HG02763 (cell line): ENCODE data around the gene FOXN1.
"Not testable (repeated sequence)": the region's sequence is repeated elsewhere in the genome, so short reads cannot be mapped to it uniquely, and the experiment has no call there.

Source experiments
- ATAC-seq: cut with Tn5 transposase; IDR thresholded peaks from one replicate; pipeline ENCODE4 v1.9.1; 2021; ENCODE audit warnings: mild to moderate bottlenecking, moderate library complexity; ENCODE audit not compliant: unreplicated experiment

Gene FOXN1, protein sequence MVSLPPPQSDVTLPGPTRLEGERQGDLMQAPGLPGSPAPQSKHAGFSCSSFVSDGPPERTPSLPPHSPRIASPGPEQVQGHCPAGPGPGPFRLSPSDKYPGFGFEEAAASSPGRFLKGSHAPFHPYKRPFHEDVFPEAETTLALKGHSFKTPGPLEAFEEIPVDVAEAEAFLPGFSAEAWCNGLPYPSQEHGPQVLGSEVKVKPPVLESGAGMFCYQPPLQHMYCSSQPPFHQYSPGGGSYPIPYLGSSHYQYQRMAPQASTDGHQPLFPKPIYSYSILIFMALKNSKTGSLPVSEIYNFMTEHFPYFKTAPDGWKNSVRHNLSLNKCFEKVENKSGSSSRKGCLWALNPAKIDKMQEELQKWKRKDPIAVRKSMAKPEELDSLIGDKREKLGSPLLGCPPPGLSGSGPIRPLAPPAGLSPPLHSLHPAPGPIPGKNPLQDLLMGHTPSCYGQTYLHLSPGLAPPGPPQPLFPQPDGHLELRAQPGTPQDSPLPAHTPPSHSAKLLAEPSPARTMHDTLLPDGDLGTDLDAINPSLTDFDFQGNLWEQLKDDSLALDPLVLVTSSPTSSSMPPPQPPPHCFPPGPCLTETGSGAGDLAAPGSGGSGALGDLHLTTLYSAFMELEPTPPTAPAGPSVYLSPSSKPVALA

DNA sequence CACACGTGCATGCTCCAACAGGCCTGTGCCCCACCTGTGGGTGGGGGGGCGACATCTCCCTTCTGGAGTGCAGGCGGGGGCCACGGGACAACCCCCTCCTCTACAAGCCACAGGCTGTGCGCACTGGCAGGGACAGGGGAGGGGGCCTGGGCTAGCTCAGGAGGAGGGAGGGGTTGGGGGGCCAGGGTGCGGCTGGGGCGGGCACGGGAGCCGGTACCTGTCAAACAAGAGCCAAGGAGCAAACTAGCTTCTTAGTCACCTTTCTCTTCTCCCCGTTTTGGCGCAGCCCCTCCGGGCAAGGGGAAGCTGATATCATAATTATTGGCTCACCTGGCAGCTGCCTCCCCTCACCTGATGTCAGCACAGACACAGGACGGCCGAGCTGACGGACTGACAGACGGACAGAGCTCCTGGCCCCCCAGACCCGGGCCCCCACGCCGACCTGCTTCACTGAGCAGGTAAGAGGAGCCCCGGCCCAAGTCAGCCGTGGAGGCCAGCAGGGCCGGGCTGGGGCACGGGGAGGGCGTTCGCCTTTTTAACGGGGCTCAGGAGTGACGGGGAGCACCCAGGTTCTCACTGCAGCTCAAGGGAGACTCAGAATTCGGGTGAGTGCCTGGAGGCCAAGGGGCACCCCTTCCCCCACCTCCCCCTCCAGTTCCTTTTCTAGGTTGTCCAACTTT lies at the start of gene FOXN1:
TSS of gene FOXN1 (plus strand) at position 363 of the 680 bp plus-strand sequence. CDS start 17,622 bp downstream, outside the sequence.
- ATAC-seq: no peak

DNA sequence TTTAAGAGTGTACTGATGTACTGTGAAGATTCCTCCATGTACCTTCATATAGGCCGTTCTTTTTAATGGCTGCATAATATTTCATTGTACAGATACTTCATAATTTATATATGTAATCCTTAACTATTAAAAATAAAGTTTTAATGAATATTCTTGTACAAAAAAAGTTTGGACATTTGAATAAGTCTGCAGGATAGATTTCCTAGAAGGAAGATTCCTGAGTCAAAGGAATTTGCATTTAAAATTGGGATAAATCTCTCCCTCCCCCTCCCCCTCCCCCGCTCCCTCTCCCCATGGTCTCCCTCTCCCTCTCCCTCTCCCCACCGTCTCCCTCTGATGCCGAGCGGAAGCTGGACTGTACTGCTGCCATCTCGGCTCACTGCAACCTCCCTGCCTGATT lies 48.3 kb upstream of the FOXN1 start:
- ATAC-seq: no peak

DNA sequence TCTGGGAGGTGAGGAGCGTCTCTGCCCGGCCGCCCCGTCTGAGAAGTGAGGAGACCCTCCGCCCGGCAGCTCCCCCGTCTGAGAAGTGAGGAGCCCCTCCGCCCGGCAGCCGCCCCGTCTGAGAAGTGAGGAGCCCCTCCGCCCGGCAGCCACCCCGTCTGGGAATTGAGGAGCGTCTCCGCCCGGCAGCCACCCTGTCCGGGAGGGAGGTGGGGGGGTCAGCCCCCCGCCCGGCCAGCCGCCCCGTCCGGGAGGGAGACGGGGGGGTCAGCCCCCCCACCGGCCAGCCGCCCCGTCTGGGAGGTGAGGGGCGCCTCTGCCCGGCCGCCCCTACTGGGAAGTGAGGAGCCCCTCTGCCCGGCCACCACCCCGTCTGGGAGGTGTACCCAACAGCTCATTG lies 47.3 kb upstream of the FOXN1 start:
- not testable (repeated sequence) for ATAC-seq

DNA sequence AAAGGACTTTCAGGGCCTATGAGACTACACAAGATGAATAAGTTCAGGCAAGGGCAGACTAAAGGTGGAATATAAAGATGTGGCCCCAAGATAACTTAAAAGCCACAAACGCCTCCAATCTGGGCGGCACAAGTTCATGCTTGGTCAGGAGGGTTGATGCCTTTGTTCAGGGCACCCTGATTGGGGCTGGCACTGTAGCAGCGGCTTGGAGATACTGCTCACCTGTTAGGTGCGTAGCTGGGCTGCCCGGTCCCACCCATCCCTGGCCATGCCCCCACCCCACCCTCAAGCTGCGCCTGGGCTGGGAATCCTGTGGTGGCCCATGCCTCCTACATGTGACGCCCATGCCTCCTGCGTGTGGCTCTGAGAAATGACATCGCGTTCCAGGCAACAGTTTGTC lies 45.2 kb upstream of the FOXN1 start:
- ATAC-seq: no peak

DNA sequence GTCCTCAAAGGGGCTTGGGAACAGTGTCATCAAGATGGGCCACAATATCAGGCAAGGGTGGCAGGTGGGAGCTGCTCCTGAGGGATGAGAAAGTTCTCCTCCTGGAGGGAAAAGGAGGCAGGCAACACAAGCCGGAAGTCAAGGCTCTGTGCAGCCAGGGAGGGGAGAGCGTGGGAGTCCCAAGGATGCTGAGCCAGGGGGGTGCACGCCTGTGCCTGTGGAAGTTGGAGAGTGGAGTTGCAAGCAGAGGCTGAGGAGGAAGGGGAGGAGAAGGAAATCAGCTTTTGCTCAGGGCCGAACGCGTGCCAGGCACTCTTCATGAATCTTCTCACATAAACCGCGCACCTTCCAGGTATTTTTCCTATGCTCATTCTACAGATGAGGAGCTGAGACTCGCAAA lies 40.1 kb upstream of the FOXN1 start:
- ATAC-seq: no peak

DNA sequence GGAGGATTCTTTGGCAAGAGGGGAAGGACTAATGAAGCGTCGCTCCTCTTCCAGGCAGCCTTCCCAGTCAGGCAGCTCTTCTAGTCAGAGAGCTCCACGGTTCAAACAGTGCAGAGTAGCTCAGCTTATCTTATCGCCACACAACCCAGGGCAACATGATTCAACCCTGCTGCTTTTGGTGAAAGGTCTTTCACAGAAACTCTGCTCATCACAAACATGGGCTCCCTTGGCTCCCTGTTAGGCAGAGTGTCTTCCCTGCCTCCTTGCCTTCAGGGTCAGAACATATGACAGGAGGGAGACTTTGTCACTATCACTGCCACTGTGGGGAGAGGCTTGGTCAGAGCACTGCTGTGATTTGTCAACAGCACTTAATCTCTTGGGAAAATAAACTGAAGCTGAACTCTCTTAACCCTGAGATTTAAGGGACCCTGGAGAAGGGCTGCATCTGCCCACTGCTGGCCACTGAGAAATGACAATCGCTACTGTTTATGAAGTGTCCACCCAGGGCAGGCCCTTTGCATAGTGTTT lies 39.6 kb upstream of the FOXN1 start:
- ATAC-seq: no peak

DNA sequence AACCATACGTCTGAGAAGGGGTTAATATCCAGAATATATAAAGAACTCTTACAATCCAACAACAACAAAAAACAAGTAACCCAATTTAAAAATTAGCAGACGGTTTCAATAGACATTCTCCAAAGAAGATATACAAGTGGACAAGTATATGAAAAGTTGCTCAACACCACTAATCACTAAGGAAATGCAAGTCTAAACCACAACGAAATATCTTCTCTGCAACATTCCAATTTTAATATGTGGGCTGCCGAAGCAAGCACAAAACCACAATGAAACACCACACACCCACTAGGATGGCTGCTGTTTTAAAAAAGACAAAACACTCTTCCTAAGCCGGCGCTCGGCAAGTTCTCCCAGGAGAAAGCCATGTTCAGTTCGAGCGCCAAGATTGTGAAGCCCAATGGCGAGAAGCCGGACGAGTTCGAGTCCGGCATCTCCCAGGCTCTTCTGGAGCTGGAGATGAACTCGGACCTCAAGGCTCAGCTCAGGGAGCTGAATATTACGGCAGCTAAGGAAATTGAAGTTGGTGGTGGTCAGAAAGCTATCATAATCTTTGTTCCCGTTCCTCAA lies 38.6 kb upstream of the FOXN1 start:
- no peak for ATAC-seq

DNA sequence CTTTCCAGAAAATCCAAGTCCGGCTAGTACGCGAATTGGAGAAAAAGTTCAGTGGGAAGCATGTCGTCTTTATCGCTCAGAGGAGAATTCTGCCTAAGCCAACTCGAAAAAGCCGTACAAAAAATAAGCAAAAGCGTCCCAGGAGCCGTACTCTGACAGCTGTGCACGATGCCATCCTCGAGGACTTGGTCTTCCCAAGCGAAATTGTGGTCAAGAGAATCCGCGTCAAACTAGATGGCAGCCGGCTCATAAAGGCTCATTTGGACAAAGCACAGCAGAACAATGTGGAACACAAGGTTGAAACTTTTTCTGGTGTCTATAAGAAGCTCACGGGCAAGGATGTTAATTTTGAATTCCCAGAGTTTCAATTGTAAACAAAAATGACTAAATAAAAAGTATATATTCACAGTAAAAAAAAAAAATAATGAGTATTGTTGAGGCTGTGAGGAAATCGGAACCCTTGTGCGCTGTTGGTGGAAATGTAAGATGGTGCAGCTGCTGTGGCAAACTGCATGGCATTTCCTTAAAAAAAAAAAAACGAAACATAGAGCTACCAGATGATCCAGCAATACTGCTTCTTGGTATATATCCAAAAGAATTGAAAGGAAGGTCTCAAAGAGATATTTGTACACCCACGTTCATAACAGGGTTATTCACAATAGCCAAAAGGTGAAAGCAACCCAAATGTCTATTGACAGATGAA lies 38.0 kb upstream of the FOXN1 start:
- ATAC-seq: not testable (repeated sequence)

DNA sequence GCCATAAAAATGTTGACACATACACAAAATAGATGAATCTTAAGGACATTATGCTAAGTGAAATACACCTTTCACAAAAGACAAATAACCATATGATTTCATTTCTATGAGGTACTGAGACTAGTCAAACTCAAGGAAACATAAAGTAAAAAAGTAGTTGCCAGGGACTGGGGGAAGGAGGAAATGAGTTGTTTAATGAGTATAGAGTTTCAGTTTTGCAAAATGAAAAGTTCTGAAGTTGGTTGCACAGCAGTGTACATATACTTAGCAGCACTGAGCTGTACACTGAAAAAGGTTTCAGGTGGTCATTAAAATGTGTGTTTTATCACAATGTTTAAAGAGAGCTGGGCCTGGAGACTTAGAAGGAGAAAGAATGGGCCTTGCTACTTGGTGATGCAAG lies 37.4 kb upstream of the FOXN1 start:
- ATAC-seq: no peak

DNA sequence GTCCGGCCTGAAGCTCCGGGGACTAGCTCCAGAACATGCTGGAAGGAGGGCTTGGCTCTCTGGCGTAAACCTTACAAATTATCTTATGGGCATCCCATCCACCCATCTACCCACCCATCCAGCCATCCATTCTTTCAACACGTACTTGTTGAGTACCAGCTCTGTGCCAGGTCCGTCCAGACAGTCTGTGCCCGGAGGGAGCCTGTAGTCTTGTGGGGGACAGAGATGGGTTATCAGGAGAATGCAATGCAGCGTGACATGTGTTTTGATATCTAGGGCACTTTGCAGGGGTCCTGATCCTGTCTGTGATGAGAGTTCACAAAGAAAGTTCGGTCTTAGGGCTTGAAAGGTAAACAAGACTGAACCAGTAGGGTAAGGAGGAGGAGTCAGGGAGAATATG lies 36.8 kb upstream of the FOXN1 start:
- ATAC-seq: no peak

DNA sequence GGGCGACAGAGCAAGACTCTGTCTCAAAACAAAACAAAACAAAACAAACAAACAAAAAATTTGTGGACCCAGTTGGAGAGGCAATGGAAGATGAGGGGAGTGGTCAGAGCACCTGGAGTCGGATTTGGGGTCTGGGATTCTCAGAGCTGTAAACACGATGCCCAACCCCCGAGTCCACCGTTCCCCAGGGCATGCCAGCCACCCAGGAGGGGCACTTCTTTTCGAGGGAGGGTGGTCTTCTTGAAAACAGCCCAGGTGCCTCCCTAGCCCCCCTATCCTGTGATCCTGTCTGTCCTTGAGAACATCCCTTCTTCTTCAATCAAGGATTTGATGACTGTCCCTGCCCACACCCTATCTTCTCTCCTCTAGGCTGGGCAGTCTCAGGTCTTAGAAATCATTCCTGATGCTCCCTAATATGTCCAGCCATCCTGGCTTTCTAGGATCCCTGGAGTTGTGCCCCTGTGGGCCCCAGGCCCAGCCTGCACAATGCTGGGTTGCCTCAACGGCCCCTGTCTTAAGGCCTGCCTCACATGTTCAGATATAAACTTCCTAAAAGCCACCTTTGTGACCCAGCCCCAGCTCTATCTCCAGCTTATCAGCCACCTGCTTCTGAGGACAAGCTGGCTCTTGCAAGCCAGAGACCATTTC lies 35.8 kb upstream of the FOXN1 start:
- ATAC-seq: no peak

DNA sequence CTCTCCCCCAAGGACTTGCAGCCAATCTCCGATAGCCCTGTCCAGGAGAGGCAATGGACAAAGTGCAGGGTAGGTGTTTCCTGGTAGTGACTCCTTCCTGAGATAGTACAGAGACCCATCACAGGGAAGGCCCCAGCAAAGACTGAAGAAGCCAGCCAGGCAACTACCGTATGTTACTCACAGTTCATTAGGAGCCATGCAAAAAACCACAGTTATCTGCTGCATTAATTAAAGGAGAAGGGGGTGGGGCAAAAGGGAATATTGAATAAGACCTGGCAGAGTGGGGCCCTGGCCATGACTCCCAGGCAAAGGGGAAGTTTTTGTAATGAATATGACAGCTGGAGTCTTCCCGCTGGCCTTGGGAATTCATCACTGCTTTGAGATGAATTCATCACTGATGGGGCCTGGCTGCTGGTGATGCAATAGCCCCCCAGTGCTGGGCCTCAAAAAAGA lies 35.2 kb upstream of the FOXN1 start:
- no peak for ATAC-seq

DNA sequence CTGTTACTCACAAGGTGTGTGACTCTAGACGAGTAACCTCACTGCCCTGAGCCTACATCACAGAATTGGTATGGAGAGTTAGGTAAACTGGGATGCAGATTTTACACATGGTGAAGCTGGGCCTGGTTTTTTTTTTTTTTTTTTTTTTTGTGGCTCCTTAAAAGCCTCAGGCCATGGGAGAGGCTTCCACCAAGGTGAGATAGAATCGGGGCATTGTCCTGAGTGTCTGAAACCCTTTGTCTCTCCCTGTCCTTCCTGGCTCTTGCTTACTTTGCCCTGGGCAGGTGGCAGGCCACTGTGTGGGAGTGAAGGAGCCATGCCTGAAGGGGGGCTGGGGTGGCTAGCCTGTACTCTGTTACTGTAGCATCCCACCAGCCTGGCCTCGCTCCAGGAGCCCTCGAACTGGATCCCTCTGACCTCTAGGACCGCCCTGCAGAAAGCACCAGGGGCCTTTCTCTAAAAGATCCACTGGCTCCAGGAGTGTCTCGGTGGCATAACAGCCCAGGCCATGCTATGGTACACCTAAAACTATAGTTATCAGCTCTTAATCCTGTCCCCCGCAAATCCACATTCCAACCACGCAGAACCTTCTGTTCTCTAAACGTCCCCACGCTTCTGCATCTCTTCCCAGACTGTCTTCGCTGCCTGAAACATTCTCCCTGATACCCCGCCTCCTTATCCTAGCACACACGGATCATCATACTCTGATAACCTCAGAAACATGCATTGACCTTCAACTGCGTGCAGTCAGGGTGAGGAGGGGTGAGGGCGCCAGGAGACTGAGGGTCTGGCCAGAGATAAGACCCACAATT lies 34.4 kb upstream of the FOXN1 start:
- no peak for ATAC-seq

DNA sequence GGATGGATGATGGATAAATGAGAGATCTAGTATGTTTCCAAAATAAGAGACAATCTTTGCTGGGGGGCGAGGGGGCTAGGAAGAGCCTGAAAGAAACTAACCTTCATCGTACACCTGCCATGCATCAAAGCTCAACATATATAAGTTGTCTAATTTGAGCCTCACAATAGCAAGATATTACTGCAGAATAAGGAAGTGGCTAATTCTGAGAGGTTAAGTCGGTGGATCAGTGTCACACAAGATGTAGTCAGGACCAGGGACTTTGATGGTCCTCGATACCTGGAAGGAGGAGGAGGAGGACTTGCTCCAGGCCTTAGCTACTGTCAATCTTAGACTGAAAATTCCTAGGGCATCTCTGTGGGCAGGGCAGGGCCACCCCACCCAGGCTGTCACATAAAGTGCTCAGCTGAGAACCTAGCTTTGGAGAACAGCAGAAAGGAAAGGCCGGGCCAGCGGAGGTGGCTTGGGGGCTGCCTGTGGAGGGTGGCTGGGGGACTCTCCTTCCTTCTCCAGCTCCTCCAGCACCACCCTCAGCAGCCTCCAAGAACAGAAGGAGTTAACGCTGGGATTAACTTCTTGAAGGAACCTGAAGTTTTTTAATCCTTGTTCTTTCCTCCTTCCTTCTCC lies 33.2 kb upstream of the FOXN1 start:
- no peak for ATAC-seq

DNA sequence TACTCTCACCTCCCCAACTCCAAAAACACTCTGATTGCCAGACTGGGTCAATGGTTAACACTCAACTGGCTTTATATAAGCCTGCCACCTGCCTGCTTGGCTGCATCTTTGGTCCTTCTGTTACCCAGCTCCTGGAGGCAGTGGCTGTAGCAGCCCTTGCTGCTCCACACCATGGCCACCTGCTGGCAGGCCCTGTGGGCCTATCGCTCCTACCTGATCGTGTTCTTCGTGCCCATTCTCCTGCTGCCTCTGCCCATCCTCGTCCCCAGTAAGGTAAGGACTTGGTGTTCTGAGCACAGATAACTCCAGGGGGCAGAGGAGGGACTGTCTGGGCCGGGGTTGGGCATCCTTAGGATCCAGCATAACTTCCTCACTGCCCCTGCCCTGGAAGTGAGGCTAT lies 32.6 kb upstream of the FOXN1 start, which contains the start of gene SLC13A2:
TSS of gene SLC13A2 (plus strand) at position 103 of the 400 bp plus-strand sequence. CDS start at position 172, 69 bp downstream.
- ATAC-seq: no peak

DNA sequence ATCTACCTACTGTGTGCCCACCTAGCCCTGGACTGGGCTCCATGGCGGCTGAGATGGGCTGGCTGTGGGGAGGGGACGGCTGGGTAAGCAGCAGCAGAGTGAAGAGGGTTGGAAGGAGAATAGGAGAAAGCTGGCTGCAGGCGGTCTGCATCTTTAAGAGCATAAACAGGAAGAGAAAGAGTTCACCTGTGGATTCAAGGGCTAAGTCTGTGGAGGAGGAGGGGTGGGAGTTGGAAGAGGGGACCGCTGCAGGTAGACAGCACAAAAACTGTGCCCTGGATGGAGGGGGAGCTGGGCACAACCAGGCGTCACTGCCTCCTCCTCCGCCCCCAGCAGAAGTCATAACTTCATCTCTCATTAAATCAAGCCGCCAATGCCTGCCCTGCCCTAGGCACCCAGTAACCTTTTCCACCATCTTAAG lies 32.0 kb upstream of the FOXN1 start:
- no peak for ATAC-seq

DNA sequence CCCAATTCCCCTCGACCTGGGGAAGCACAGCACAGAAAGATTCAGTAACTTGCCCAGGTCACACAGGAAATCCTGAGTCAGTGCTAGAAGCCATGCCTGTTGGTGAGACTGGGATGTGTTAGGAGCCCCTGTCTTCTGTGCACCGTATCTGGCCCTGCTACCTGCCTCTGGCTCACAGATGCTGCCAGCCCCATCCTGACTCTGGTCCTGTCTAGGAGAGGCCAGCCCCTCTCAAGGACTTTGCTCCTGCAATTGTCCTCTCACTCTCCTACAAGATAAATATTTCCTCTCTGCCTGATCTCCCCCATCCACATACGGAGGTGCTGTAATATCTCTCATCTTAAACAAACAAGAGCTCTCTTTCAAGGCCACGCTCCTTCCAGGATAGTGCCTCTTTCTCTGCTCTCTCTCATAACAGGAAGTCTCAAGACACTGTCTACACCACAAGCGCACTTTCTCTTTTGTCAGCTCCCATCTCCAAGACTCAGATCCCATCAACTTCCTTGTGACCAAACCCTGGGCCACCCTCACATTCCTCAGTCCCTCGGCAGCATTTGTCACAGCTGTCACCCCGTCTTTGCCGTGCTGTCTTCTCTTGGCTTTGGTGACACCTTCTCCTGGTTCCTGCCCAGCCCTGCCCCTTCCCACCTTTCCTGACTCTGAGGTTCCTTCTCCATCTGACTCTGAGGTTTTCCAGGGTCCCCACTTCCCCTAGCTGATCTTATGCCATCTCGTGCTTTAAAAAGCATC lies 30.8 kb upstream of the FOXN1 start:
- ATAC-seq: no peak
